Suprapubic skin (tissue), 3 donors: ENCODE measurements around the gene MKKS.

Source experiments
- CTCF ChIP-seq, 2 donors: fragments of 200-600 bp in 1 of 2; fragments of 450-650 bp in 1 of 2; sonication (generic) in 1 of 2; IDR thresholded peaks; one replicate each; pipeline ENCODE4 v1.5.1; 2016 to 2019; ENCODE audit warnings: antibody characterized with exemption in 2 of 2, mild to moderate bottlenecking in 1 of 2, moderate library complexity in 1 of 2
- POLR2A ChIP-seq, 2 donors: fragments of 450-650 bp; IDR thresholded peaks; one replicate each; pipeline ENCODE4 v1.6.1; 2017; ENCODE audit warnings: antibody characterized with exemption in 2 of 2, mild to moderate bottlenecking in 2 of 2, moderate library complexity in 2 of 2

- TF ChIP-seq CTCF (IDR thresholded peaks at IDR 0.05) (no peak), POLR2A (IDR thresholded peaks at IDR 0.05) (no peak)
These were observed 2.2 kb upstream of the MKKS start for GRCh38 chr20:10436053-10436699.
